Effector memory CD4-positive, alpha-beta T cell (primary cell): ENCODE results near the gene CRYGS.
"Not testable (repeated sequence)": the region's sequence is repeated elsewhere in the genome, so short reads cannot be mapped to it uniquely, and the experiment has no call there.

Experiments used
- DNase-seq, 3 donors: peaks; one replicate each; pipeline ENCODE4 v3.0.0-alpha.2; 2020
- H3K27ac ChIP-seq: 2 replicates; pipeline ENCODE4 v1.7.0; 2013; ENCODE audit warnings: mild to moderate bottlenecking, low read length, moderate library complexity; ENCODE audit not compliant: insufficient read depth, poor library complexity, severe bottlenecking
- H3K27me3 ChIP-seq: replicated peaks from 2 replicates; pipeline ENCODE4 v1.7.0; 2013; ENCODE audit warnings: mild to moderate bottlenecking, low read length; ENCODE audit not compliant: insufficient read depth, control insufficient read depth, poor library complexity, severe bottlenecking
- H3K36me3 ChIP-seq: 2 replicates; pipeline ENCODE4 v1.7.0; 2013; ENCODE audit warnings: mild to moderate bottlenecking, low read length, moderate library complexity; ENCODE audit not compliant: control insufficient read depth, insufficient read depth
- H3K4me1 ChIP-seq: 2 replicates; pipeline ENCODE4 v1.7.0; 2013; ENCODE audit warnings: low read length, mild to moderate bottlenecking; ENCODE audit not compliant: control insufficient read depth, insufficient read depth, poor library complexity, severe bottlenecking
- H3K4me3 ChIP-seq: 2 replicates; pipeline ENCODE4 v1.7.0; 2013; ENCODE audit warnings: low read length, low read depth, mild to moderate bottlenecking; ENCODE audit not compliant: insufficient read depth, poor library complexity, severe bottlenecking
- H3K9me3 ChIP-seq: 2 replicates; pipeline ENCODE4 v1.7.0; 2013; ENCODE audit warnings: mild to moderate bottlenecking, low read length, moderate library complexity; ENCODE audit not compliant: control insufficient read depth

CRYGS gene

DNA sequence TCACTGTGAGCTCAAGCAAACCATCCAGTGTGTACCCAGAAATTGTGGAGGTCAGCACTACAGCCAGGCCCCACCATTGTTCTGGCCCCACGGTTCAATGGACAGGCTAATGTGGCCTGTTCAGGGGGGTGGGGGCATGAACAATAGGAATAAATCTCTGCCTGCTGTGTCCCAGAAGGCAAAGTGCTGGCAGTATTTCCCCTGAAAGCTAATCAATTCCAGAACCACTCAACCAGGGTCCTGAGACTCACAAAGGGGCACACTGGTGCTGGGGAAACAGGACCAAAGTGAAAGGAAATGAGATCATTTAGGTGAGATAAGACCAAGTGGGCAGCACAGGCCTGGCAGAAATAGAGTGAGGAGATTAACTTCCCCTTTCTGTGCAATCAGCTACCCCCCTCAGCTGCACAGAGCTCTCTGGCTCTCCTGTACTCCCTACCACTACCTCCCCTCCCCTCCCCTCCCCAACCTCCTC is 11.5 kb downstream of the CRYGS start:
- Histone ChIP-seq H3K4me1 (peaks cover 17% of the 10 kb centered on the region), H3K4me3 (no peak overlapping the region), H3K27ac (no peak overlapping the region), H3K27me3 (no peaks in the 10 kb centered on the region), H3K36me3 (no peaks in the 10 kb centered on the region), H3K9me3 (no peaks in the 10 kb centered on the region)
- no peak for DNase-seq

- peaks cover 17% of the 10 kb centered on the region for H3K4me1 ChIP-seq
- not testable (repeated sequence) for H3K4me3 ChIP-seq, H3K9me3 ChIP-seq, H3K27me3 ChIP-seq, H3K27ac ChIP-seq, H3K36me3 ChIP-seq, DNase-seq
These were observed 12.5 kb downstream of the CRYGS start for GRCh38 chr3:186531694-186532093.

DNA sequence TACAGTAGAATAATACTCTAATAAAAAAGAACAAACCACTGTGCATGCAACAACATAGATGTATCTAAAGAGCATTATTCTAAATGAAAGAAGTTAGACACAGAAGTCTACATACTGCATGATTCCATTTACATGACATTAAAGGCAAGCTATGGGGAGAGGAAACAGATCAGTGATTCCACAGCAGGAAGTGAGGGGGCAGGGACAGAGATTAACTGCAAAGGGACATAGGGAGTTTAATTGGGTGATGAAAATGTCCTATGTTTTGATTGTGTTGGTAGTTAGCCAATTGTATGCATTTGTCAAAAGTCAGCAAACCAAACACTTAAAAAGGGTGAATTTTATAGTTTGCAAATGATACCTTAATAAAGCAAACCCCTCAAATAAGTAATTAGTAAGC is 13.8 kb downstream of the CRYGS start:
- H3K4me3 ChIP-seq, result no peak overlapping the region
- no peaks in the 10 kb centered on the region for H3K27me3 ChIP-seq
- H3K36me3 ChIP-seq, result no peaks in the 10 kb centered on the region
- DNase-seq, result no peak
- no peak overlapping the region for H3K27ac ChIP-seq
- H3K9me3 ChIP-seq, result no peaks in the 10 kb centered on the region
- peaks cover 17% of the 10 kb centered on the region for H3K4me1 ChIP-seq

DNA sequence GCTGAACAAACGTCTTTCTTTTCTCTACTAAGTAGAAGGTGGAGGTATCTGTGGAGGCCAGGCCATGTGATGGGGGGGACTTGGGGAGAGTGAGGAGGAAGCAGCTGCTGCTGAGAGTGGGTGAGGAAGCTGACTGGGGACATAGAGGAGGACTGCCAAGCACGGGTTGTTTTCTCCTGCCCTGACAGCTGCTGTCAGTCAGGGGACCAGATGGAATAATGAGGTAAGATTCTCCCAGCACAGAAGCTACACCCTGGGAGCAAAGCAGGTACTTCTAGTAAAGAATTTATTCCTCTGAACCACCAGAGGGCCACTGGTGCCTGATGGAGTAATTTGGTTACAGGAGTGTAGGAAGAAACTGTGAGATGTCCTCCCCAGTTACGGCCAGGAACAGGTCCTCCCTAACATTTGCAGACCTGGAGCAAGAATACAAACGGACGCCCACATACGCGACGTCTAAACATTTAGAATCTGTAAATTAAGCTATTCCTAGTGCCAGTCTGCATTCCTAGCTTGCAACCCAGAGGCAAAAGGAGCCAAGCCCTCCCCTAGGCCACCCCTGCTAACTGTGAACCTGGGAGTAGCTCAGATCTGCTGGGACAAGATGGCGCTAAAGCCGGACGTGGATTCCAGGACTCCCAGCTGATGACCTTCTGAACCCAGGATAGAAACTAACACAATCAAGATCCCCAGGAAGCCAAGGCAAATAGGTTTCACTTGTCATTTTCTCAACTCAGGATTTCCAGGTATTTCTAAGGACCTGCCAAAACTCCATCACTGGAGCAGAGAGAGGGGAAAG is 14.8 kb downstream of the CRYGS start:
- Histone ChIP-seq H3K9me3 (no peaks in the 10 kb centered on the region), H3K4me3 (no peak overlapping the region), H3K4me1 (peaks cover 14% of the 10 kb centered on the region), H3K27me3 (no peaks in the 10 kb centered on the region), H3K27ac (no peak overlapping the region), H3K36me3 (no peaks in the 10 kb centered on the region)
- DNase-seq, result no peak

GRCh38 chr3:186526256-186526606 is 17.9 kb downstream of the CRYGS start:
- DNase-seq, result no peak
- no peaks in the 10 kb centered on the region for H3K9me3 ChIP-seq
- no peaks in the 10 kb centered on the region for H3K27me3 ChIP-seq
- no peak overlapping the region for H3K4me3 ChIP-seq
- no peak overlapping the region for H3K27ac ChIP-seq
- H3K4me1 ChIP-seq, result no peaks in the 10 kb centered on the region
- no peaks in the 10 kb centered on the region for H3K36me3 ChIP-seq

DNA sequence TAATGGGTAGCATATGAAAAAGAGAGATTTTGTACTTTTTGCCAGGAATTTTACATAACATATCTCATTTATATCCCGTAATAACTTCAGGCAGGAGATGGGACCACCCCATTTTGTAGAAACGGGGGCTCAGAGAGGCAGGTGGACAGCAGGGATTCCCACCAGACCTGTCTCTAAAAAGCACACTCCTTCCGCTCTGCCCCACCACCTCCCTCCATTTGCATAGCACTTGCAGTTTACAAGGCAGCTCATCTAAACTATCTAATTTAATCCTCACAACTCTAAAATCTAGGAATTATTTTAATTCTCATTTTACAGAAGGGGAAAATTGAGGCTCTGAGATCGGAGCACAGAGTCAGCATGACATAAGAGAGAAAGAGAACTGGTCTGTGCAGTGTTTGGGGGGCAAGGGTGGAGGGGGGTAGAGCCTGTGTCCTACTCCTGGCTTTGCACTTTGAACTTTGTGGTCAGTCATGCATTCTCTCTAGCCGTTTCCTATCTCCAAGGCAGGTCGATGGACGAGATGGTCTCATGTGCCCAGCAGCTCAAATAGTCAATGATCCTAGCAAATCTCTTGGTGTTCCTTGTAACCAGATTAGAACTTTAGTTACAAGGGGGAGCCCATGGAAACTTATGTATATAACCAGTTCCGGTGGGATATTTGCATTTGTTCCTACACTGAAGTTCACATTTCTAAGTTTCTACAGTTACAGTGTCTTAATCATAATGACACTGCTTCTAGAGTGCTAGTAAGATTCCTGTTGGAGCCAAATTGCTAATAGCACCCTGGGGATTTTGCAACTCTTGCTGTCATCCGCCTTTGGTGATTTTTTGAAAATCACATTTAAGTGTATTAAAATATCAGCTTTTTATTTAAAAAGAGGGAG is 18.6 kb downstream of the CRYGS start:
- DNase-seq, result no peak
- Histone ChIP-seq H3K9me3 (no peaks in the 10 kb centered on the region), H3K4me1 (no peaks in the 10 kb centered on the region), H3K4me3 (no peak overlapping the region), H3K27me3 (no peaks in the 10 kb centered on the region), H3K36me3 (no peaks in the 10 kb centered on the region), H3K27ac (no peak overlapping the region)

DNA sequence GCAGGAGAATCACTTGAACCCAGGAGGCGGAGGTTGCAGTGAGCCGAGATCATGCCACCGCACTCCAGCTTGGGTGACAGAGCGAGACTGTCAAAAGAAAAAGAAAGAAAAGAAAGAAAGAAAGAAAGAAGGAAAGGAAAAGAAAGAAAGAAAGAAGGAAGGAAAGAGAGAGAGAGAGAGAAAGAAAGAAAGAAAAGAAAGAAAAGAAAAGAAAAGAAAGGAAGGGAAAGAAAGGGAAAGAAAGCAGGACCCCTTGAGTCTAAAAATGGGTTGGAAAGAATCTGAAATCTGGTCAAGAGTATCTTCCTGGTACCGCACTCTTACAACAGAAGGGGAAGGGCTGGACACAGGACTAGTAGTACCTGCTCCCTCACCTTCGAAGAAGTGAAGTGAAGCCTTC is 19.6 kb downstream of the CRYGS start:
- Histone ChIP-seq H3K36me3 (no peaks in the 10 kb centered on the region), H3K27me3 (no peaks in the 10 kb centered on the region), H3K27ac (no peak overlapping the region), H3K9me3 (no peaks in the 10 kb centered on the region), H3K4me1 (peaks cover 7% of the 10 kb centered on the region), H3K4me3 (no peak overlapping the region)
- DNase-seq, result no peak

DNA sequence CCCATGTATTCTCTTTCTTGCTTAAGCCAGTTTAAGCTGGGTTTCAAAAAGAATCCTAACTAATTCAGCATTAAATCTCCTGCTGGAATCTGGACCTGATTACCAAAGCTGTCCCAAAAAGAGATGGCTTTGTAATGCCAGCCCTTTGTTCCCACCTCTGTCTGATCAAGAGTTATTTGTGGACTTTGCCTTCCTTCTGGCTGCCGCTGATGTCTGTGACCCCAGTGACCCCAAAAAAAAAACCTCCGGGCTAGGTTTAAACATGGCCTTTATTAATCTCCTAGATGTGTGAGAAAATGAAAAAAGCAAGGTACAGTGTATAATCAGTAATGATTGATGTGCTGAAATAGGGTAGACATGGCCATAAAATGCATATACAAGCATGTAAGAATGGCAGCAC is 20.7 kb downstream of the CRYGS start:
- H3K9me3 ChIP-seq, result no peaks in the 10 kb centered on the region
- no peaks in the 10 kb centered on the region for H3K27me3 ChIP-seq
- no peaks in the 10 kb centered on the region for H3K36me3 ChIP-seq
- DNase-seq, result no peak
- no peak overlapping the region for H3K4me3 ChIP-seq
- peaks cover 19% of the 10 kb centered on the region for H3K4me1 ChIP-seq
- no peak overlapping the region for H3K27ac ChIP-seq

- no peak overlapping the region for H3K4me3 ChIP-seq
- H3K9me3 ChIP-seq, result no peaks in the 10 kb centered on the region
- H3K36me3 ChIP-seq, result no peaks in the 10 kb centered on the region
- no peaks in the 10 kb centered on the region for H3K27me3 ChIP-seq
- no peak for DNase-seq
- H3K27ac ChIP-seq, result no peak overlapping the region
- H3K4me1 ChIP-seq, result peaks cover 23% of the 10 kb centered on the region
These were observed 21.2 kb downstream of the CRYGS start for GRCh38 chr3:186523022-186523421.
